ENCODE data around the gene TP63. TPM values are rescaled to one million over a fixed set of nuclear protein-coding genes. Genes with fewer than 3 reads are reported as not detected.

Gene TP63
- total and polyA plus RNA-seq, 11 donors = 0.11 to 1.4 (median 0.37) TPM

DNA sequence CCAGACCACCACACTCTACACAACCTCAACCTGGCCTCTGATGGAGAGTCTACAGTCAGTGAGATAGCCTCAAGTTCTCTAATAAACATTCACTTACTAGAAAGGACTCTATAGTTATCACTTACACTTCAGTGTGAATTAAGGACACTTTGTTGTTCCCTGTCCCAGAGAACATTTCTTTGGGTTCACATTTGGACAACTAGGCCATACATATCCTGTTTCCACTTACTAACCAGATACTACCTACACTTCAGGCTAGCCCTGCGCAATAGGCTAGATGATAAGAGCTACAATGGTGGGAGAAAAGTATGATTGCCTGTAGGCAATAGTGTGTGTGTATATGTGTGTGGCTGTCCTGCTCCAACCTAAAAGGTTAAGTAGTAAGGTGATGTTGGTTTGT lies 72.7 kb downstream of the TP63 start:
- TF ChIP-seq POLR2A (IDR thresholded peaks at IDR 0.05) = no peak
- H3K36me3 ChIP-seq = no peaks in the 10 kb centered on the region
- no peaks in the 10 kb centered on the region for H3K9me3 ChIP-seq
- H3K27me3 ChIP-seq = no peaks in the 10 kb centered on the region
- no peak overlapping the region for H3K27ac ChIP-seq
- WGBS, 4 donors = 45 to 100% (median 72%) methylated on average over 1 of the region's 1 CpG
- DNase-seq = no peak
- intact Hi-C loops (cut with DNase I) = no loop called here
- H3K4me3 ChIP-seq = no peak overlapping the region
- ATAC-seq = no peak
- no peaks in the 10 kb centered on the region for H3K4me1 ChIP-seq

DNA sequence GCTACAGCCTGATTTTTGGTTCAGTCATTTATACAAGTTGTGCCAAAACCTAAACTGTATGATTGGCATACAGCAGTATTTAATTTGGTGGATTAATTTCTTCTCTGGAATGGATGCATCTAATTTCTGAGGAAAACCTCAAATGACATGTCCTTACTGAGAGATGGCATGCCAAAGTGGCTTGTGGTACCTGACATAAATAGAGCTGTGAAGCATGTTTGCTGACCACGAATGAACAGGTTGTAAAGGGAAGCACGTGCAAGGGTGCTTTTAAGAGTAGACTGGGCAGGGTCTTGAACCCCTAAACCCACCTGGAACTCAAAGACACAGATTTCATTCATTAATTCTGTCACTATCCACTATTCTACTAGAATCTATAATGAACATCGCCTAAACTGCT lies 77.2 kb downstream of the TP63 start:
- Histone ChIP-seq H3K4me3 (no peak overlapping the region), H3K27ac (no peak overlapping the region), H3K27me3 (no peaks in the 10 kb centered on the region), H3K4me1 (peaks cover 0 to 13% (median 6%) of the 10 kb centered on the region in 12 donors), H3K36me3 (no peaks in the 10 kb centered on the region), H3K9me3 (no peaks in the 10 kb centered on the region)
- DNase-seq = no peak
- no peak for ATAC-seq
- intact Hi-C loops (cut with DNase I) = no loop called here
- TF ChIP-seq CTCF (IDR thresholded peaks at IDR 0.05) = no peak
- TF ChIP-seq POLR2A (IDR thresholded peaks at IDR 0.05) = no peak
- 89 to 92% (median 90%) methylated on average over 3 of the region's 3 CpGs for WGBS, 4 donors

DNA sequence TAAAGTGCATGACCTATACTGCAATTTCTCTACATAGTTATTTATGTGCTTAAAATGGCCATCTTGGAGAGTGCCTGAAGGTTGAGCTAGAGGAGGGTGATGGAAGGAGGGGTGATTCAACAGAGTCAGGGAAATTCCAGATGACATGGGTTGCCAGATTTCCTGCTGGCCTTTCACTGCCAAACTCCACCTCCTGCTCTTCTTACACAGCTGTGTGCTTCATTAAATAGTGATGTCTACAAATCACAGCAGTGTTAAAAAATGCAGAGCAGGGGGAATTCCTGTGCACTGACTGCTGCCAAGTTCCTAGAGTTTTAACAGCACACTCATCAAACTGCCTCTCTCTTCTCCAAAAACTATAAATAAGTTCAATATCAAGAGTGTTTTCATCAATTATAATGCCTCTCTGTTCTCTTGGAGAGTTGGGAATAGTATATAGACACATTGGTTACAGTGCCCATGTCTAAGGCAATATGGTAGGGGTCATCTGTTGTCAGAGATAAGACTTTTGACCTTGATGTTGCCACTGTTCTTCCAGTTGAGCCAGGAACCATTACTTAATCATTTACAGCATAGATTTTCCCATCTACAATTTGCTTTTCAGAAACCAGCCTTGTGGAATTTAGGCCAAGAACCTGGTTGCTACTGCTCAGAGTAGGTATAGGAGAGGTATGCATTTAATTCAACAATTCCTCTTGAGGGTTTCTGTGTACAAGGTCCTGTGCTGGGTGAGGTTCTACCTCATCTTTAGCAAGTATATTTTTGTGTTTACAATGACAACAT lies 79.6 kb downstream of the TP63 start:
- Histone ChIP-seq H3K4me1 (peaks cover 0 to 13% (median 9%) of the 10 kb centered on the region in 12 donors), H3K27me3 (no peaks in the 10 kb centered on the region), H3K4me3 (no peak overlapping the region), H3K9me3 (no peaks in the 10 kb centered on the region), H3K27ac (peak overlapping the region in 3 of 12 donors; percentile 3 to 34 (median 32)), H3K36me3 (no peaks in the 10 kb centered on the region)
- intact Hi-C loops (cut with DNase I) = no loop called here
- TF ChIP-seq POLR2A (IDR thresholded peaks at IDR 0.05) (no peak), CTCF (IDR thresholded peaks at IDR 0.05) (no peak)
- peak in 4 of 5 donors; percentile 45 to 59 (median 57) for DNase-seq
- ATAC-seq = peak; percentile 86 to 96 (median 94)

DNA sequence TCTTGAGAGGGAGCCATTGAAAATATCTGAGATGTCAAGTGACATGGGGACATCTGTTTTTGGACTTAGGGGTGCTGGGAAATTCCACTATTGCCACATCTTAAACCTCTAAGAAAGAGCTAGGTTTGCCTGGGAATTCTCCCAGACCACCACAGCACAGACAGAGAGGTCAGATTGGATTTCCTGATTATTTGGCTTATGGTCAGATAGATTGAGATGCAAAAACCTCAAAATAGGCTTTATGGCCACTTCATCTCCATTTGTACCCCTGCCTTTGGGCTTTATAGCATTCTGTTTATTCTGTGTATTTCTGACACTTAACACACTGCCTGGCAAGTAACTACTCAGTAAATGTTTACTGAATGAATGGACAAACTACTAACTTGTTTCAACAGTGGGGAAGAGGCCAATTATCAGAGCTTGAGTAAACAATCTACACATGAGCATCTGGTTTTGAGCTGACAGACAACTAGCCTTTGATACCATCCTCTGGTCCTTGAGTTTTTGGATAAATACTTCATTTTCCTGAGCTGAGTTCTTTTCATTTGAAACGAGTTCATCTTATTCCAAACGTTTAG lies 81.8 kb downstream of the TP63 start:
- intact Hi-C loops (cut with DNase I) = no loop called here
- whole genome bisulfite sequencing, 4 donors = 67 to 76% (median 70%) methylated on average over 2 of the region's 2 CpGs
- peaks cover 0 to 13% (median 9%) of the 10 kb centered on the region in 12 donors for H3K4me1 ChIP-seq

More for the DNA sequence above, 81.8 kb downstream of the TP63 start:
- H3K27me3 ChIP-seq = no peaks in the 10 kb centered on the region
- H3K4me3 ChIP-seq = no peak overlapping the region
- DNase-seq (no peak), ATAC-seq (no peak)
- H3K27ac ChIP-seq = no peak overlapping the region
- H3K36me3 ChIP-seq = no peaks in the 10 kb centered on the region
- H3K9me3 ChIP-seq = no peaks in the 10 kb centered on the region
- TF ChIP-seq CTCF (IDR thresholded peaks at IDR 0.05) (no peak), POLR2A (IDR thresholded peaks at IDR 0.05) (no peak)
